Measurements from ENCODE around the gene LDB2.

LDB2 gene

GRCh38 chr4:16466581-16466980 is 431.9 kb downstream of the LDB2 start:
- Histone ChIP-seq H3K4me3 (ENCODE audit: low read depth, low read length) (no peak overlapping the region), H3K36me3 (ENCODE audit: insufficient read depth, low read length) (no peaks in the 10 kb centered on the region), H2AFZ (ENCODE audit: low read length, unreplicated experiment) (no peak overlapping the region), H3K79me2 (ENCODE audit: control insufficient read depth, insufficient read depth, low read length, unreplicated experiment) (no peaks in the 10 kb centered on the region), H3K27ac (ENCODE audit: low read depth, low read length) (no peak overlapping the region), H3K4me1 (ENCODE audit: control insufficient read depth, insufficient read depth, low read length, unreplicated experiment) (no peaks in the 10 kb centered on the region), H3K27me3 (ENCODE audit: insufficient read depth, low read length) (no peaks in the 10 kb centered on the region; the same call in none of the 2 replicates)

GRCh38 chr4:16464651-16465050 is 433.8 kb downstream of the LDB2 start:
- Histone ChIP-seq H3K36me3 (ENCODE audit: insufficient read depth, low read length) (no peaks in the 10 kb centered on the region), H3K4me1 (ENCODE audit: control insufficient read depth, insufficient read depth, low read length, unreplicated experiment) (no peaks in the 10 kb centered on the region), H2AFZ (ENCODE audit: low read length, unreplicated experiment) (no peak overlapping the region), H3K79me2 (ENCODE audit: control insufficient read depth, insufficient read depth, low read length, unreplicated experiment) (no peaks in the 10 kb centered on the region), H3K27me3 (ENCODE audit: insufficient read depth, low read length) (peaks cover 12% of the 10 kb centered on the region; the same call in 1 of the 2 replicates), H3K27ac (ENCODE audit: low read depth, low read length) (no peak overlapping the region), H3K4me3 (ENCODE audit: low read depth, low read length) (no peak overlapping the region)

- no peak overlapping the region for H3K27ac ChIP-seq (ENCODE audit: low read depth, low read length)
Measured at GRCh38 chr4:16462656-16463055, 435.8 kb downstream of the LDB2 start.

GRCh38 chr4:16461362-16461761 is 437.1 kb downstream of the LDB2 start:
- Histone ChIP-seq H3K27ac (ENCODE audit: low read depth, low read length) (no peak overlapping the region), H3K4me1 (ENCODE audit: control insufficient read depth, insufficient read depth, low read length, unreplicated experiment) (no peaks in the 10 kb centered on the region), H3K27me3 (ENCODE audit: insufficient read depth, low read length) (peaks cover 24% of the 10 kb centered on the region; the same call in 1 of the 2 replicates), H2AFZ (ENCODE audit: low read length, unreplicated experiment) (no peak overlapping the region), H3K4me3 (ENCODE audit: low read depth, low read length) (no peak overlapping the region), H3K79me2 (ENCODE audit: control insufficient read depth, insufficient read depth, low read length, unreplicated experiment) (no peaks in the 10 kb centered on the region), H3K36me3 (ENCODE audit: insufficient read depth, low read length) (no peaks in the 10 kb centered on the region)

More at GRCh38 chr4:16462656-16463055, 435.8 kb downstream of the LDB2 start:
- Histone ChIP-seq H3K4me1 (ENCODE audit: control insufficient read depth, insufficient read depth, low read length, unreplicated experiment) (no peaks in the 10 kb centered on the region), H3K79me2 (ENCODE audit: control insufficient read depth, insufficient read depth, low read length, unreplicated experiment) (no peaks in the 10 kb centered on the region), H3K4me3 (ENCODE audit: low read depth, low read length) (no peak overlapping the region), H3K27me3 (ENCODE audit: insufficient read depth, low read length) (peaks cover 24% of the 10 kb centered on the region; the same call in 1 of the 2 replicates), H2AFZ (ENCODE audit: low read length, unreplicated experiment) (no peak overlapping the region), H3K36me3 (ENCODE audit: insufficient read depth, low read length) (no peaks in the 10 kb centered on the region)

- H3K36me3 ChIP-seq (ENCODE audit: insufficient read depth, low read length): no peaks in the 10 kb centered on the region
- H3K27me3 ChIP-seq (ENCODE audit: insufficient read depth, low read length): peaks cover 29% of the 10 kb centered on the region; the same call in 1 of the 2 replicates
- no peak overlapping the region for H3K27ac ChIP-seq (ENCODE audit: low read depth, low read length)
- no peak overlapping the region for H3K4me3 ChIP-seq (ENCODE audit: low read depth, low read length)
- no peaks in the 10 kb centered on the region for H3K4me1 ChIP-seq (ENCODE audit: control insufficient read depth, insufficient read depth, low read length, unreplicated experiment)
- no peaks in the 10 kb centered on the region for H3K79me2 ChIP-seq (ENCODE audit: control insufficient read depth, insufficient read depth, low read length, unreplicated experiment)
- H2AFZ ChIP-seq (ENCODE audit: low read length, unreplicated experiment): no peak overlapping the region
Measured at GRCh38 chr4:16457944-16458343, 440.5 kb downstream of the LDB2 start.
